Measurements from ENCODE around the gene LGR4. TPM values are rescaled to one million over a fixed set of nuclear protein-coding genes. Genes with fewer than 3 reads are reported as not detected.

LGR4 gene
- total and polyA plus RNA-seq, 2 of the 4 experiments (the other 2 are of a cell fraction), result 2.9 to 6.8 TPM

GRCh38 chr11:27349919-27350318 lies 122.7 kb downstream of the LGR4 start:
- no peak for ATAC-seq (ENCODE audit: low read depth)
- no peak overlapping the region for H2AFZ ChIP-seq (replicated peaks; ENCODE audit: low read length, poor library complexity)
- no peak overlapping the region for H3K18ac ChIP-seq (ENCODE audit: low read depth, low read length)
- no peak overlapping the region for H3K4me3 ChIP-seq (ENCODE audit: insufficient read depth, low read depth, low read length)
- no peak overlapping the region for H3K23ac ChIP-seq (ENCODE audit: low read depth, low read length)
- no peak overlapping the region for H3K4ac ChIP-seq (ENCODE audit: low read depth, low read length)
- no peak overlapping the region for H4K8ac ChIP-seq (ENCODE audit: low read depth in 2 of 2, low read length in 2 of 2)
- no peak overlapping the region for H2BK120ac ChIP-seq (ENCODE audit: low read depth, low read length)
- peaks cover 3% of the 10 kb centered on the region; the same call in 1 of the 2 replicates for H3K9me1 ChIP-seq (ENCODE audit: insufficient read depth, low read length)
- H3K9me3 ChIP-seq (ENCODE audit: control insufficient read depth, insufficient read depth, low read length), result no peaks in the 10 kb centered on the region
- dilution Hi-C loops (cut with HindIII; ENCODE audit: low sequenced_read_pairs, unreplicated experiment) (no loop called here), intact Hi-C loops (cut with micrococcal nuclease) (no loop called here), in situ Hi-C loops (cut with MboI; ENCODE audit: low sequenced_read_pairs) (no loop called here)
- BruUV-seq (replicated peaks), result no TSS peak
- H3K14ac ChIP-seq (replicated peaks; ENCODE audit: low read depth, low read length), result no peak overlapping the region
- H3K4me1 ChIP-seq (ENCODE audit: control insufficient read depth, insufficient read depth, low read length), result peaks cover 3% of the 10 kb centered on the region; the same call in 1 of the 2 replicates
- ChIA-PET CTCF (interaction anchor here (0.5 kb wide), 1 partner anchor 13 kb away, joined by 3 read pairs; the partner anchor contains the start of gene CCDC34), POLR2A (ENCODE audit: unreplicated experiment) (no interaction called here)
- H2BK20ac ChIP-seq (ENCODE audit: low read depth, low read length), result no peak overlapping the region
- H4K5ac ChIP-seq (ENCODE audit: low read depth, low read length), result no peak overlapping the region
- no peak overlapping the region for H3K56ac ChIP-seq (ENCODE audit: extremely low read depth, insufficient read depth, low read length)
- no peak overlapping the region for H2BK5ac ChIP-seq (ENCODE audit: low read depth, low read length, poor library complexity, severe bottlenecking)
- DNase-seq, result no peak
- no peak overlapping the region for H4K91ac ChIP-seq (ENCODE audit: insufficient read depth, low read depth, low read length)
- H2AK5ac ChIP-seq (ENCODE audit: low read depth, low read length), result no peak overlapping the region
- H3K9ac ChIP-seq (ENCODE audit: low read depth, low read length), result no peak overlapping the region
- H3K79me1 ChIP-seq (ENCODE audit: low read depth in 1 of 2, low read length in 2 of 2), result no peaks in the 10 kb centered on the region; a peak in 2 of 4 replicates
- no peak overlapping the region for H2AK9ac ChIP-seq (replicated peaks; ENCODE audit: low read depth, low read length, poor library complexity)
- H3K36me3 ChIP-seq (ENCODE audit: control insufficient read depth, insufficient read depth, low read length), result peaks cover 2% of the 10 kb centered on the region; the same call in 1 of the 2 replicates
- H3K27me3 ChIP-seq (ENCODE audit: control insufficient read depth, insufficient read depth, low read length), result no peaks in the 10 kb centered on the region
- no peaks in the 10 kb centered on the region for H4K20me1 ChIP-seq (ENCODE audit: insufficient read depth, low read length)
- H3K4me2 ChIP-seq (ENCODE audit: low read depth, low read length), result no peak overlapping the region
- no peak overlapping the region for H2BK15ac ChIP-seq (ENCODE audit: low read depth, low read length)
- TF ChIP-seq MAFK (IDR thresholded peaks at IDR 0.05; ENCODE audit: low read depth, low read length) (no peak), RCOR1 (IDR thresholded peaks at IDR 0.05; ENCODE audit: insufficient replicate concordance, low read length) (no peak), BHLHE40 (IDR thresholded peaks at IDR 0.05; ENCODE audit: low read depth, low read length) (no peak), SMC3 (IDR thresholded peaks at IDR 0.05; ENCODE audit: low read depth, low read length) (no peak), CEBPB (IDR thresholded peaks at IDR 0.05; ENCODE audit: low read depth, low read length) (no peak), USF2 (IDR thresholded peaks at IDR 0.05; ENCODE audit: low read depth, low read length) (no peak), MXI1 (IDR thresholded peaks at IDR 0.05; ENCODE audit: borderline replicate concordance, low read depth, low read length) (no peak), POLR2A (IDR thresholded peaks at IDR 0.05; ENCODE audit: low read depth, low read length) (no peak), MAZ (IDR thresholded peaks at IDR 0.05; ENCODE audit: borderline replicate concordance, low read depth, low read length) (no peak), NFE2L2 (IDR thresholded peaks at IDR 0.05; ENCODE audit: low read depth, low read length) (no peak), RAD21 (IDR thresholded peaks at IDR 0.05; ENCODE audit: low read length) (no peak), CHD1 (IDR thresholded peaks at IDR 0.05; ENCODE audit: low read depth, low read length) (no peak)
- TF ChIP-seq, protein P1, sequence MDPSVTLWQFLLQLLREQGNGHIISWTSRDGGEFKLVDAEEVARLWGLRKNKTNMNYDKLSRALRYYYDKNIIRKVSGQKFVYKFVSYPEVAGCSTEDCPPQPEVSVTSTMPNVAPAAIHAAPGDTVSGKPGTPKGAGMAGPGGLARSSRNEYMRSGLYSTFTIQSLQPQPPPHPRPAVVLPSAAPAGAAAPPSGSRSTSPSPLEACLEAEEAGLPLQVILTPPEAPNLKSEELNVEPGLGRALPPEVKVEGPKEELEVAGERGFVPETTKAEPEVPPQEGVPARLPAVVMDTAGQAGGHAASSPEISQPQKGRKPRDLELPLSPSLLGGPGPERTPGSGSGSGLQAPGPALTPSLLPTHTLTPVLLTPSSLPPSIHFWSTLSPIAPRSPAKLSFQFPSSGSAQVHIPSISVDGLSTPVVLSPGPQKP (IDR thresholded peaks at IDR 0.05; ENCODE audit: borderline replicate concordance, low read depth, low read length), result no peak
- 96% methylated on average over 2 of the region's 2 CpGs; no CpG with 5 or more reads in 1 of the 2 experiments for WGBS, 2 experiments (ENCODE audit: extremely low coverage in 2 of 2, insufficient read length in 1 of 2)
- H3K27ac ChIP-seq (ENCODE audit: insufficient read depth, low read length), result no peak overlapping the region

Data from IMR-90 (cell line).